GM21367 (cell line): Measurements from ENCODE around the gene DSG2.

Experiments used
- ATAC-seq: cut with Tn5 transposase; IDR thresholded peaks from one replicate; pipeline ENCODE4 v1.9.1; 2021; ENCODE audit not compliant: unreplicated experiment

DSG2 gene

DNA sequence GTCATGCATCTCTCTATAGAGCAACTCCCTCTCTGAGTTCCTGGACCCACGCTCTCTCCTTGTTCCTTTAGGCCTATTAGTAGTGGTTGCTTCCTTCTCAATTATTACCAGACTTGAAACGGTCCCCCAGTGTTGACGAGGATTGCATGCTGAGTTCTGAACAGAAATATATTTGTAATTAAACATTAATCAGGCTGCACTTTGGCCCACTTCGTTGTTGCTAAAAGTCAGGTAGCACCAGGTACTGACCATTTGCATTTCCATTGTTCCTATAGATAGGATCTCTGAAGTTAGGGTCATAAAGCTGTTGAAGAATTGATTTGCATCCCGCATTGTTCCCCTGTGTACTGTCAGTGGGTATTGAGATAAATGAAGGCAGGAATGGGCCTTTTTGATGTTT, 56.8 kb downstream of the DSG2 start:
- ATAC-seq, result no peak

DNA sequence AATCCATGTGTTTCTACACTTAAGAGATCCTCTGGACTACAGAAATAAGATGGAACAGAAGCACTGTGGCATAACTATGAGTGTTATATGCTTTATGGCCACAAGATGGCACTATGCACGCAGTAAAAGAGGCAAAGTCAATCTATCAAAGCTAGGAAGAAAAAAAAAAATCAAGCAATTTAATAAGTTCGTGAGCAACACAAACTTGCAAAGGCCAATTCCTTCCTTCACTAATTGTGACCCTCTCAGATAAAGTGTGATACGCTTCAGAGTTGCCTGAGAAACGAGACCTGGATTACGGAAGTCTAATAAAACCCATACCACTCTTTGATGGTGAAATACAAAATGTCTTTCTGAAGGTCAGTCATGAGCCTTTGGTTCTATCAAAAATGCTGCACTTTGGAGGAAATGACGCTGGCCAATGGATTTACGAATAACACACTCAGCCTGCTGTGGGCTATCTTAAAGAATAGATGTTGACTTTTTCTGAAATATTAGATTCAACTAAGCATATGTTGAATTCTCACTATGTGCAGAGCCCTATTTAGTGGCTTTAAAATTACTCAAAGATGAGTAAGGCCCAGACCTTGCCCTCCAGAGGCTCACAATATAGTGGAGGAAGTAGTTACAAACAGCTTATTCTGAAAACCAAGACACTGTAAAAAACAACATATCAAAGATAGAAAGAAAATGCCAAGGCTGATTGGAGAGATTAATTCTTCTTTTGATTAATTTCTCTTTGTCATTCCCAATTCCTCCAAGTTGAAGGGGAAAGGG, 58.2 kb downstream of the DSG2 start:
- ATAC-seq, result peak; percentile 74

DNA sequence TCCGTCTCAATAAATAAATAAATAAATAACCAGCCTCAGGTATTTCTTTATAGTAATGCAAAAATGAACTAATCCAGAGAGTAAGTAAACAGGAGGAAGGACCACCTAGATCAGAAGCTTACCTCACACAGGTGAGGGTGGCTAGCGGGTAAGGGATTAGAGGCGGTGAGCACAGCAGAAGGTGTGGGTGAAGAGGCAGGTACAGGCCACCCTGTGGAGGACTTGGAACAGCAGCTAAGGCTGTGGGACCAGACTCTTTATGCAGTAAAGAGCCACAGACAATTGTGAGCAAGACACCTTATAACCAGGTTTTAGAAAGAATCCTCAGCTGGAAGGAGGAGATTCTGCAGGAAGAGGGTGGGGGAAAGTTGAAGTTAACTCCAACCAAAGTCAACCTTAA, 59.5 kb downstream of the DSG2 start:
- ATAC-seq, result no peak

DNA sequence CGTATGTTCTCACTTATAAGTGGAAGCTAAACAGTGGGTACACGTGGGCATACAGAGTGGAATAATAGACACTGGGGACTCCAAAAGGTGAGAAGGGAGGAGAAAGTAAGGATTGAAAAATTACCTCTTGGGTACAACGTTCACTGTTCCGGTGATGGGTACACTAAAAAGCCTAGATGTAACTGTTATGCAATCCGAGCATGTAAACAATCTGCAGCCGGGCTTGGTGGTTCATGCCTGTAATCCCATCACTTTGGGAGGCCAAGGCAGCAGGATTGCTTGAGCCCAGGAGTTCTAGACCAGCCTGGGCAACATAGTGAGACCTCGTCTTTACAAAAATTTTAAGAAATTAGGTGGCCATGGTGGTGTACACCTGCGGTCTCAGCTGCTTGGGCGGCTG, 60.6 kb downstream of the DSG2 start:
- ATAC-seq, result no peak

DNA sequence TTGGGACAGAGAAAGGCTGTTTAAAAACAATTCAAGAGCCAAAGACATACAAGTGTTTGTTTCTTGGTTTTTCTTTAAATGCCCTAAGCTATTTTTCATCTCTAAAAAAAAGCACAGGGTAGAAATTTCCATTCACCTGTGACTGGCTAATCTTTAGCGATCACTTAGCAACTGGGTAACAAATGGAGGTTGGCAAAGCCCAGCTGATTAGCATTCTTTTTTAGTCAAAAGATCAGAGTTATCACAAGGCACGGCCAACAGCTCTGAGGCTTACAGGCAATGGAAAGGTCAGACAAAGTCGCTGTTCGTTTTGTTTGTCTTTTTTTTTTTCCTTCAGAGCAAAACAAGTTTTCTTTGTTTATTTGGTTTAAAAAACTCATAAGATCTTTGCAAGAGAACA, 64.7 kb downstream of the DSG2 start:
- no peak for ATAC-seq

DNA sequence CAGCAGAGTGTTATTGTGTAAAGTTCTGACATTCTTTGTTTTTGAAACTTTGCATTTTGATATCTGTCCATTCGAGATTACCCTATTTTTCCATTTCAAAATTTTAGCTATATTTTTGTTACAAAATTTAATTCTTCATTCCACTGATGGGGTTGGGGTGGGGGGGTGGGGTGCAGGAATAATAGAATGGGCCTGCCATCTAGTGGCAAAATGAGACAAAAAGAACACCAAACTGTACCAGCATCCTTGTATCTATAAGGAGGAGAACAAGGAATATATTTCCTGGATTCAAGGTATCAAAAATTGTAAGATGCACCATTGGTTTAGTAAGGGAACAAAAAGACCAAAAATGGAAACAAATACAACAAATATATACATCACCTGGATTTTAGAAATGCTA, 65.8 kb downstream of the DSG2 start:
- no peak for ATAC-seq

DNA sequence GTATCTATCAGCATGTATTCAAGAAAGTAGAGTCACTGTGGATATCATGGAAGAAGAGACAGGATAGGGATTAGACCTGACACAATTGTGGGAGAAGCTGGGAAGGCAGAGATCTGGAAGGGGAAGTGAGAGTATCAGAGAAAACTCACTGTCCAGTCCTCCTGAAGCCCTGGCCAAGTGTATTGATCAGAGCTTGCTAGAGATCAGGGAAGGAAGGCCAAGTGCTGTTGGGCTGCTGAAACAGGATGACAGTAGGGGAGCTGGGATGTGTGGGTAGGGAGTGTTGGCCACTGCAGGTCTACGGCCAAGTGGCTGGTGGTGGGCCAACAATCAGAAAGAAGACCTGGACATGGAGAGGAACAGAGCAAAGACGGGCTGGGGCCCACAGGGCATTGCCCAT, 67.4 kb downstream of the DSG2 start:
- ATAC-seq, result no peak

DNA sequence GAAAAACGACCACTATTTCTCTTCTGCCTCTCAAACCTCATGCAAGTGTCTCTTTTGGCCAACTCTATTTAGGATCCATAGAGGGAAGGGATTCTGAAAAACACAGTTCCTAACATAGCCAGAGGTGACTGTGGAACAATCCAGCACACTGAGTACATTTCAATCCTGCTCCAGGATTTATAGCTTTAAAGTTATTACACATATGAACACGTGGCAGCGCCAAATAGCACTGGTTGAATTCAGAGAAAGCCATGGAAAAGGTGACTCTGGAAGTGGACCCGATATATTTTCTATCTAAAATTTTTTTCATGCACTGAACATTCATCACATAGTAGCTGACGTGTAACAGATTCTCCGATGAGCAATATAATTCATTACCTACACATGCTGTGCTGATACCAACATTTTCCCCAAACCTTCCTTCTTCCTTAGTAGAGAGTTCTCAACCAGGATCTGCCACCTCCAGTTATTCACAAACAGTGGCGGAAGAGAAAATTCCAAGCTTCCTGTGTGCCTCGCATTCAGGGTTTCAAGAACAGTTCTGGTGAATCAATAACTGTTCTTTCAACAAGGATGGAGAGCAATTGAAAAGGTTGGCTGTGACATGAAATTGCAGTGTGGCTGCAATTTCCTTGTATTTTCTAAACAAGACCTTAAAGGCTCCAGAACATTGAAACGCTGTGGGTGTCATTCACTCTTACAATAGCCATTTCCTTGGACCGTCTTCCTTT, 68.0 kb downstream of the DSG2 start:
- ATAC-seq, result no peak

DNA sequence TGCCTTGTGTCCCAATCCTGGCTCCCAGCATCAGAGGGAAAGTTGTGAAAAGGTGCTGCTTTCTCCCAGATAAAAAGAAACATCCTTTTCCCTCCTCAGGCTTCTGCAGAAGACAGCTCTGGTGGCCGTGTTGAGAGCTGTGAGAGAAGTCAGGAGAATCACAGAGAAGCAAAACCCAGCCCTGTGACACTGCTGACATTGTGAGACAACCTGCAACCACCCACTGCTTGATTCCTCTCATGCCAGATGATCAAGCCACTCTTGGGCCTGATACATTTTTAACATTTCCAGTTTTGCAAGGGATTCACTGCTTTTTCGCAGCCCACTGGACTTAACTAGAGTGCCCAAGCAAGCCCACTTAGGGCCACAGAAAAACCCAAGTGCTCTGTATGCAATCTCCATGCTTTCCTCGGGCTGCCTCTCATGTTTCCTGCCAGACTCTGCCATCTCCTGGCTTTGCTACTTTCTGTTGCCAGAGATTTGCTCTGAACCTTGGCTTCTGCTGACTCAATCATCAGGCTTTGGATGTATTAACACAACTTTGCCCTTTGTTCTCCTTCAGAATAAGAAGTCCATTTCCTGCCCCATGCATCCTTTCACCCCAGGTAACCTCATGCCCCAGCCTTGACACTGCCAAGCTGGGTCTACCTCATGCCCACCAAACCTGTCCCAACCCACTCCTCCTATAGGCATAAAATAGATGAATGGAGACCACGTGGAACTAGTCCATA, 68.8 kb downstream of the DSG2 start:
- ATAC-seq, result no peak

DNA sequence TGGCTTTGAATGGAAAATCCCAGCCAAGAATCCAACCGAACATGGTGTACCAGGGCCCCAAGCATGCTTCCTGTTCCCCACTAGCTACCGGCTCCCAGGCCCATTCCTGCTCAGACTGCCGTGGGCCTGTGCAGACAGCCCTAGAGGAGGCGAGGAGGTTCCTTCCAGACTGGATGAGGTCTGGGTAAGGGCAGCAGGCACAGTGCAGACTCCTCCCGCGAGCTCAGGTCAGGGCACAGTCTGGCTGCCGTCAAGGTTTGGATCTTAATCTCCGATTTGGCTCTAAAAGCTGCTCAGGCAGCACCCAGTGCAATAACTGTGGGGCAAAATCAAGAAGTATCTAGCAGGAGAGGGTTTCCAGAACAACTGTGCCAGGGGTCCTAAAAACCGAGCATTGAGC, 74.4 kb downstream of the DSG2 start:
- ATAC-seq, result no peak

DNA sequence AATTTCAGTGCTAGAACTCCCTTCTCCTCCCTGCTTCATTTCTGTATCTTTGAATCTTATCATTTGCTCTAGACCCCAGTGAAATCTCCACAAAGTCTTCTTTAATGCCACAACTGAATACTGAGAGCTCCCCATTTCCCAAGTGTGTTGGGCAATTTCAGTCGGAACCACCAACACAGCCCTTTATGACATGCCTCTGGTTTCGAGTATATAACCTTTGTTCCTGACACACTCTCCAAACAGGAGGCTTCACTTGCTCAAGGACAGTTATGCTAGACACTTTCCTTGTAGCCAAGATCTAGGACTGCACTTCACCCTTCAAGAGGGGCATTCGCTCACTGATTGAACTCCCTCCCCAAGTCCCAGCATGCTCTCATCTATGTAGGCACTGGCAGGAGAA, 75.1 kb downstream of the DSG2 start:
- no peak for ATAC-seq

DNA sequence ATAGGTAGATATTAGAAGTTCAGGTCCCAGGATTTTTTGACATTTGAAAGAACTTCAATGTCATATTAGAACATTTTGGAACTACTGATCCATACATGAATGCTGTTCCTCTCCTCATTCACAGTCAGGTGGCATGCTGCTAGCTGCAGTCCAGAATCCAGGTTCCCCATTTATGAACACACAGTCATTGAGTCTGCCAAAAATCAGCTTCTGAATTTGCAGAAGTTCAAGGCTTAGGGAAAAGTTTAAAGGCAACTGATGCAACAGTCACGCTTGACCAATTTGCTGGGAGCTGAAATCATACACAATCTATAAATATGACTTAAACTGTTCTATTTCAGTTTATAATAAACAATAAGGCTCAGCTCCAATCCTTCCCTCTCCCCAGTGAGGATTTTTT, 76.4 kb downstream of the DSG2 start:
- ATAC-seq, result no peak

DNA sequence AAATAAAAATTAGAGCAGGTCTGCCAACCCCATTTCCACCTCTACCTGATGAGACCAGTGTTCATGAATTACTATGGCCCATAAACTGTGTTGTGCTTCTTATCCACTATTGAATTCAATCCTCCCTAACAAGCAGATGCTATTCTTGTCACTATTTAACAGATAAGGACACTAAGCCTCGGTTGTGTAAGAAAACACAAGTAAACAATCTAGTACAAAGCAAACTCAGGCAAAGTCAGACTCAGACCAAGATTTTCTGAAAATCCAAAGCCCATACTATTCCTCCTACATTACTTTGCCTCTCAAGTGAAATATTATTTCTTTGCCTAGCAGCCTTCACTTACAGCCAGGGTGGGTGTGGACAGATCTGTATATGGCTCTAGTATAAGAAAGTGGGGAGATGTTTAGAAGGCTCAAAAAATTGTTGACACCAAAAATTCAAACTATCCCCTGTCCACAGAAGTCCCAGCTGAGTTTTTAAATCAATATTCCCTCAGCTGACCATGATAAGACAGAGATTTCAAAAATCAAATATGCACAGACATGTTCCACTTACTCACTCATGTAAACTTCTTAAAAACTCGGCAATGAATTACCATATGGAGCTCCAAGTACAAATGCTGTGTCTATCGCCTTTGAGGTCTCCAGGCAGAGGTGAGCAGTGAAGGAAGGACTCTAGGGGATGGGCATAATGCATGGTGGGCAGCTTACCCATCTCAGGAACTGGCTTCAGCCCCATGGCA, 77.7 kb downstream of the DSG2 start:
- ATAC-seq, result no peak

DNA sequence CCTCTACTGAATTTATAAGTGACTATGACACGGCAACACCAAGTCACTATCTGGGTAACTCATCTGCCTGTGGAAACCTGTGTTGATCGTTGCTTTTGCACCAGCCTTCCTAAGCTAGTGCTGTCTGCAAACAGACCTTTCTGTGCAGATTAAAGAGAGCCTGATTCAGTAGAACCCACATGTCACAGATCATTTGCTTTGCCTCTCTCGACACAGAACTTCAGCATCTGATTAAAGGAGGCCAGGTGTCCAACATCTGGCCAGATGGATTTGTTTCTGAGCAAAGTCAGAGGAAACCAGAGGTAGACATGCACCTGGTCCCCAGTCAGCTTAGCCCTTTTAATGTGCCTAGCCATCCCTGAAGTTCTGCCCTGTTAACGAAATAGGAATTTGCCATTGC, 78.7 kb downstream of the DSG2 start:
- no peak for ATAC-seq

DNA sequence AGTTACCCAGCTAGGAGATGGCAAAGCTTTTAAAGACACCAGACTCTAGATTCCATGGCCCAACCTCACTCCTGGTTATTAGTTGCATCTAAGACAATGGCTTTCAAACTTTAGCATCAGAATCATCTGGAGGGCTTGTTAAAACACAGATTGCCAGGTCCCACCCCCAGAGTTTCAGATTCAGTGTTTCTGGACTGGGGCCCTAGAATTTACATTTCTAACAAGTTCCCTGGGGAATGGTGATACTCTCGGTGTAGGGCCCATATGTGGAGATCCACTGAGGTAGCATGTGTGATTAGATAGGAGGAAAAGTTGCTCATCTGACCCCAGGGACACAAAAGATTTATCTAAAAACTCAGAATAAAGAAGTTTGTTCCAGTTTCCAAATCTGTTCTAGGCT, 79.2 kb downstream of the DSG2 start:
- no peak for ATAC-seq

DNA sequence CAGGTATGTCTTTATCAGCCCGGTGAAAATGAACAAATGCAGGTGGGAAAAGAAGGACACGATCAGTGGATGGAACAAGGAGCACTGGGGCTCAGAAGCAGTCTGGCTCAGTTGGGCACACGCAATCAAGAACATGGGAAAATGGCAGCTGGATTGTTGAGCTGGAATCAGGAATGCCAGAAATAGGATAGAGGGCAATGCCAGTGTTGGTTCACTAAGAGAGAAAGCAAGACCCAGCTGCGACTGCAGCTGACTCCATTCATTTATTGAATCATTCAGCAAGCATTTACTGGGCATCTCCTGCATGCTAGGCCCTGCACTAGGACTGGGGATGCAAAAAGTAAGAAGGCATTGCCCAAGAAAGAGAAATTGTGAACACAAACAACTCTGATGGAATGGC, 80.1 kb downstream of the DSG2 start:
- no peak for ATAC-seq

DNA sequence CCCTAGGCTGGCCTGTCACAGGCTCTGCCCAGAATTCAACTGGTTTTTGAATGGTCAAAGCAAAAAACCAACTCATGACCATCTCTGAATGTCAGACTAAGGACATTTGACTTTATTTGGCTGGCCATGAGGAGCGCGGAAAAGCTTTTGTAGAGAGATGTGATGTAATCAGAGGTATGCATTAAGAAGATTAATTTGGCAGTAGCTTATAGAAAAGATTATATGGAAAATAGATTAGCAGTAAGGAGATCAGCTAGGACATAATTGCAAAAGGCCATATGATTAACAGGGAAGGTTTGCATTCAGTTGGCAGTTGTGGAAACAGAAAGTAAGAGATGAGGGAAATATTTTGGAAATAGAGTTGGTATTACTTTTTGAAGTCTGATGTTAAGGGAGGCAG, 81.4 kb downstream of the DSG2 start:
- no peak for ATAC-seq

DNA sequence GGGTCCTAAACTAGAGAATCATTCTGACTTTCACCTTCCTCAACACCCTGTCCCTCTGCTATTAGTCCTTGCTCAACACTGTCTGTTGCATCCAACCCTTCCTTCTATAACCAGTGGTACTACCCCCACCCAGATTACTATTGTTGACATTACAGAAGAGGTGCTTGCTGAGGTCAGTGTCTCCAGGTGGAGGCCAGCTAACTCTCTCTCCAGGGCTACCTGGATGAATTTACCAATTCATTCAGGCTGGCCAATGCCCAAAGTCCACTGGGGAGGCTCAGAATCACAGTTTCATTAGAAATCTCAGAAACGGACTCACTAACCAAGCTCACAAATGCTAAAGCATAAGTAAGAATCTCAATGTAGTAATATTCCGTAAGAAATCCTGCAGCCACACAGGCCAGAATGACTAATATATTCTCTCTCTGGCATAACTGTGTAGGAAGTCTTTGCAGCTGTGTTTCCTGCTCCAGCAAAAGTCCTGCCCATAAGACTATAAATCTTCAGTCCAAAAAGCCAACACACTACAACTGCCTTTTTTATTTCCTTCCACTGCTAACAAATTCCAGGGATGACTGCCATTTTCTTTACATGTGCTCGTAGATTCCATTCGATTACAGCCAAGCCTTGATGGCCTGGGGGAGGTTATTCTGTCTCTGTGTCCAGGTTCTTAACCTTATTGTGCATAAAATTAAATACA, 83.7 kb downstream of the DSG2 start:
- no peak for ATAC-seq

DNA sequence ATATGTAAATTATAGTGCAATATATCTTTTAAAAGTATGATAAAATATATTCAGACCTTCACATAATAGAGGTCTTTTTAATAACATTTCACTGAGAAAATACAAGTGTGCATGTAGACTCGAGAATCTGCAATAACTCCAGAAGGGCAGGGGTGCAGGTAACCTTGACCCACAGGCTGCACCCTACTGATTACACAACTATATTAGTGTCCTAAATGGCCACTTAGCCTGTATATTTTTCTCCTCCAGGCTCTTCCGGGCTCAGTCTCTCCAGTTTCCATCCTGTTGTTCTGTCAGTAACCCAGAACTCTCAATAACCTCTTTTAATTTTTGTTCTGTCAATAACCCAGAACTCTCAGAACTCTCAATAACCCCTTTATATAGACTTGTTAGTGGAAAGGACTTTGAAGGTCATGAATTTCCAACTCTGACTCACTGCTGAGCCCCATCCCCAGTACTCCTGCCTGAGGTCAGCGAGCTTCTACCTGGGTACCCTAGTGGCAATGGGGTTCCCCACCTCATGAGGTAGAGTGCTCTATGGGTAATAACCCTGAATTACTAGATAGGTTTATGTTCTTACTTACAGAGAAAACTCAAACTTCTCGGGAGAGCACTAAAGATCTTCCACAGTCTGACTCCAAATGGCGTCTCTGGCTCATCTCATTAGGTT, 85.3 kb downstream of the DSG2 start:
- no peak for ATAC-seq

DNA sequence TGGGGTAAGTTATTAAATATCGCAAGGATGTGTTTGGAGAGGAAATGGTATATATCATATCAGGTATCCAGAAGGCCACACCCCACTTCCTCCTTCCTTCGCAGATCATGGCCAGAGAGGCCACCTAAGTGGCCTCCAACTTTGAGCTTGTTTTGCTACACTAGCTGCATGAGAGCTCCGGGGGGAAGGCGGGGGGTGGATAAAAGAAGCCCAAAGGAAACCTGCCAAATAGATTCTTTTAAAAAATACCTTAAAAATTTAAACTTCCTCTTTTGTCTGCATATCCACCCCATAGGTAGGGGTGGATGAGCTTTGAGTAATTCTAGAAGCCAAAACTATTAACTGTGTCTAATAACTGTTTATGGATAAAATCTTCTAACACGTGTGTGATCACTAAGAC, 88.0 kb downstream of the DSG2 start:
- no peak for ATAC-seq
